GM12801 (cell line): ENCODE results near the gene RHPN2.

Source experiments
- TF ChIP-seq, protein P1 (sequence below): IDR thresholded peaks from one replicate; pipeline ENCODE4 v1.5.1; 2011; ENCODE audit warnings: control low read depth; ENCODE audit not compliant: insufficient read length; ENCODE audit errors: extremely low read depth

Gene RHPN2

GRCh38 chr19:32930567-32930966 lies 134.1 kb downstream of the RHPN2 start:
- TF ChIP-seq, protein P1, sequence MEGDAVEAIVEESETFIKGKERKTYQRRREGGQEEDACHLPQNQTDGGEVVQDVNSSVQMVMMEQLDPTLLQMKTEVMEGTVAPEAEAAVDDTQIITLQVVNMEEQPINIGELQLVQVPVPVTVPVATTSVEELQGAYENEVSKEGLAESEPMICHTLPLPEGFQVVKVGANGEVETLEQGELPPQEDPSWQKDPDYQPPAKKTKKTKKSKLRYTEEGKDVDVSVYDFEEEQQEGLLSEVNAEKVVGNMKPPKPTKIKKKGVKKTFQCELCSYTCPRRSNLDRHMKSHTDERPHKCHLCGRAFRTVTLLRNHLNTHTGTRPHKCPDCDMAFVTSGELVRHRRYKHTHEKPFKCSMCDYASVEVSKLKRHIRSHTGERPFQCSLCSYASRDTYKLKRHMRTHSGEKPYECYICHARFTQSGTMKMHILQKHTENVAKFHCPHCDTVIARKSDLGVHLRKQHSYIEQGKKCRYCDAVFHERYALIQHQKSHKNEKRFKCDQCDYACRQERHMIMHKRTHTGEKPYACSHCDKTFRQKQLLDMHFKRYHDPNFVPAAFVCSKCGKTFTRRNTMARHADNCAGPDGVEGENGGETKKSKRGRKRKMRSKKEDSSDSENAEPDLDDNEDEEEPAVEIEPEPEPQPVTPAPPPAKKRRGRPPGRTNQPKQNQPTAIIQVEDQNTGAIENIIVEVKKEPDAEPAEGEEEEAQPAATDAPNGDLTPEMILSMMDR = no peak

GRCh38 chr19:32928806-32929205 lies 135.9 kb downstream of the RHPN2 start:
- TF ChIP-seq, protein P1 = no peak
